ENCODE data around the gene TEX51. TPM values are rescaled to one million over a fixed set of nuclear protein-coding genes. Genes with fewer than 3 reads are reported as not detected.

The TEX51 gene
- total and polyA plus RNA-seq, 2 donors (not counting 3 experiments of a cell fraction or from before 2014, with no cell fraction given): not detected

DNA sequence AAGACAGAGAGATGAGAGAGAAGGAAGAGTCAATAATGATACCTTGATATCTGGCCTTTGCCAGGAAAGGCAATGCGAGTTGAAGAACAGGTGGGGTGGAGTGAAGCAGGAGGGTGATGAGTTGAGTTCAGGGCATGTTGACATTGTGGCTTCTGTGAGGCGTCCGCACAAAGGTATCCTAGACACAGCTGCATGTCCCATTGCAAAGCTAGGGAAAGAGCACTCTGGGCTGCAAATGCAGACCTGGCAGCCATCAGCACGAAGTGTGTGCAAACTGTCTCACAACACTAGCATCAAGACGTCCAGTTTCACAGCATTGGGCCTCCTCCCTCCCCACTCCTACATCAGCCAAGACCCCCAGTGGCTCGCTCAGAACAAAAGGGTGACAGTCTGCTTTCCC is 36.1 kb downstream of the TEX51 start:
- Histone ChIP-seq H3K27ac (ENCODE audit: insufficient read depth, low read depth, low read length) (no peak overlapping the region), H3K9ac (replicated peaks; ENCODE audit: extremely low read depth, insufficient read depth, low read length) (no peak overlapping the region), H3K36me3 (ENCODE audit: control insufficient read depth in 2 of 2, extremely low read depth in 1 of 2, insufficient read depth in 2 of 2, low read length in 2 of 2) (no peaks in the 10 kb centered on the region), H2AFZ (ENCODE audit: low read depth, low read length) (no peak overlapping the region), H3K79me2 (ENCODE audit: control insufficient read depth, insufficient read depth, low read length) (no peaks in the 10 kb centered on the region), H3K9me3 (replicated peaks; ENCODE audit: control insufficient read depth, insufficient read depth, low read length) (no peaks in the 10 kb centered on the region), H3K4me1 (ENCODE audit: control insufficient read depth, extremely low read depth, insufficient read depth, low read length) (no peaks in the 10 kb centered on the region), H3K4me2 (ENCODE audit: insufficient read depth, low read length) (no peak overlapping the region), H4K20me1 (replicated peaks; ENCODE audit: control insufficient read depth, extremely low read depth, insufficient read depth, low read length) (no peaks in the 10 kb centered on the region), H3K9me1 (replicated peaks; ENCODE audit: control insufficient read depth, extremely low read depth, insufficient read depth, low read length) (no peaks in the 10 kb centered on the region), H3K4me3 (replicated peaks in 1 of 3; ENCODE audit: insufficient read depth in 1 of 3, low read depth in 1 of 3, low read length in 3 of 3) (no peak overlapping the region), H3K27me3 (ENCODE audit: control insufficient read depth in 2 of 2, insufficient read depth in 2 of 2, low read length in 2 of 2) (no peaks in the 10 kb centered on the region)
- no peak for DNase-seq (ENCODE audit: low read depth, low spot score)
- FAIRE-seq: no peak
- dilution Hi-C loops (cut with MboI; ENCODE audit: extremely low pct_ligation_motif_present, low sequenced_read_pairs): no loop called here
- POLR2A ChIA-PET: no interaction called here
- CTCF ChIA-PET: no interaction called here
- TF ChIP-seq POLR2AphosphoS5 (IDR thresholded peaks at IDR 0.05; ENCODE audit: insufficient read depth, low read depth, low read length): no peak
- no peak for TF ChIP-seq GATA2 (IDR thresholded peaks at IDR 0.05; ENCODE audit: insufficient read depth, insufficient read length, low read depth, low read length)
- no peak for TF ChIP-seq EZH2 (IDR thresholded peaks at IDR 0.05; ENCODE audit: borderline replicate concordance, low read depth, low read length, severe bottlenecking)
- TF ChIP-seq, protein P1, sequence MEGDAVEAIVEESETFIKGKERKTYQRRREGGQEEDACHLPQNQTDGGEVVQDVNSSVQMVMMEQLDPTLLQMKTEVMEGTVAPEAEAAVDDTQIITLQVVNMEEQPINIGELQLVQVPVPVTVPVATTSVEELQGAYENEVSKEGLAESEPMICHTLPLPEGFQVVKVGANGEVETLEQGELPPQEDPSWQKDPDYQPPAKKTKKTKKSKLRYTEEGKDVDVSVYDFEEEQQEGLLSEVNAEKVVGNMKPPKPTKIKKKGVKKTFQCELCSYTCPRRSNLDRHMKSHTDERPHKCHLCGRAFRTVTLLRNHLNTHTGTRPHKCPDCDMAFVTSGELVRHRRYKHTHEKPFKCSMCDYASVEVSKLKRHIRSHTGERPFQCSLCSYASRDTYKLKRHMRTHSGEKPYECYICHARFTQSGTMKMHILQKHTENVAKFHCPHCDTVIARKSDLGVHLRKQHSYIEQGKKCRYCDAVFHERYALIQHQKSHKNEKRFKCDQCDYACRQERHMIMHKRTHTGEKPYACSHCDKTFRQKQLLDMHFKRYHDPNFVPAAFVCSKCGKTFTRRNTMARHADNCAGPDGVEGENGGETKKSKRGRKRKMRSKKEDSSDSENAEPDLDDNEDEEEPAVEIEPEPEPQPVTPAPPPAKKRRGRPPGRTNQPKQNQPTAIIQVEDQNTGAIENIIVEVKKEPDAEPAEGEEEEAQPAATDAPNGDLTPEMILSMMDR (IDR thresholded peaks at IDR 0.05; ENCODE audit: extremely low read depth in 1 of 2, insufficient read depth in 1 of 2, low read depth in 1 of 2, low read length in 2 of 2): no peak
- TF ChIP-seq, protein P2, sequence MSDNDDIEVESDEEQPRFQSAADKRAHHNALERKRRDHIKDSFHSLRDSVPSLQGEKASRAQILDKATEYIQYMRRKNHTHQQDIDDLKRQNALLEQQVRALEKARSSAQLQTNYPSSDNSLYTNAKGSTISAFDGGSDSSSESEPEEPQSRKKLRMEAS (IDR thresholded peaks at IDR 0.05; ENCODE audit: insufficient read depth, insufficient read length): no peak
- TF ChIP-seq MYC (IDR thresholded peaks at IDR 0.05; ENCODE audit: low read depth, low read length): no peak
- intact Hi-C loops (cut with micrococcal nuclease): no loop called here
- no TSS peak for BruUV-seq (replicated peaks)

Measured in endothelial cell of umbilical vein (primary cell).